Activated CD8-positive, alpha-beta memory T cell treated with anti-CD3 and anti-CD28 coated beads, Interleukin-2, amount 50 U/mL, for 1 hour (primary cell): ENCODE results near the gene GJD4.

Source experiments
- DNase-seq: peaks from one replicate; pipeline ENCODE4 v3.0.0-alpha.2; 2020; ENCODE audit errors: extremely low read depth

Gene GJD4

DNA sequence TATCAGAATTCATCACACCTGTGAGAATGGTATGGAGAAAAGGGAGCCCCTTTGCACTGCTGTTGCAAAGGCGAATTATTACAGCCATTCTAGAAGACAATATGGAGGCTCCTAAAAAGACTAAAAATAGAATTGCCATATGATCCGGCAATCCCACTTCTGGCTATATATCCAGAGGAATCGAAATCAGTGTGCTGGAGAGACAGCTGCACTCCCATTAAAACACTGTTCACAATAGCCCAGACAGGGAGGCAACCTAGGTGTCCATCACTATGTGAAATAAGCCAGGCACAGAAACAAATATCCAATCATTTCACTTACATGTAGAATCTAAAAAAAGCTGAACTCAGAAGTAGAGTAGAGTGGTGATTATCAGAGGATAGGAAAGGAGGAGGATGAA is 26.0 kb upstream of the GJD4 start:
- DNase-seq = no peak

DNA sequence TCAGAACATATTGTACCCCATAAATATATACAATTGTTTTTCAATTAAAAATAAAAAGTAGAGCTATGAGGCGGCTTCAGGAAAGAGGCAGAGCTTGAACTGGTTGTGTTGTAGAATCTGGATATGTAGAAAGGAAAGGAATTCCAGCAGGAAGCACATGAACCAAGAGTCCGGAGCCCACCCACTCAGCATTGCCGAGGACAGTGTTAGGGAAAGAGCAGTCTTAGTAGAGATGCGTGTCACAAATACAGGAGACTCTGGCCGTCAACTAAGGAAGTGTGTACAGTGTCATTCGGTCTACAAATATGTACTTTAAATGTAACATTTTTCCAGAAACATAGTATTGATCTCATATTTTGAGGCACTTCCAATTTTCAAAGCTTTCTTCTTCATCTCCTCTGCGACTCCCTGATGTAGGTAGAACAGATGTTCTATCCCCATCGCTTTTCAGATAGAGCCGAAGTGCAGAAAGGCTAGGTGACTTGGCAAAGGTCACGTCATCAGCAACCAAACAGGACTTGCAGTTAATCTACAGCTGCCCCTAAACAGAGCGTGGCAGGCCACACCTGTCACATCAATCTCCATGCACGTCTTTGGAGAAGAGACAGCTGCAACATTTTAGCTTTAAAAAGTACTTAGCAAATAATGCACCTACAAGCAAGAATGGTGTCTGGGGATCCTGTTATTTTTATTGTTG is 25.3 kb upstream of the GJD4 start:
- DNase-seq = no peak

DNA sequence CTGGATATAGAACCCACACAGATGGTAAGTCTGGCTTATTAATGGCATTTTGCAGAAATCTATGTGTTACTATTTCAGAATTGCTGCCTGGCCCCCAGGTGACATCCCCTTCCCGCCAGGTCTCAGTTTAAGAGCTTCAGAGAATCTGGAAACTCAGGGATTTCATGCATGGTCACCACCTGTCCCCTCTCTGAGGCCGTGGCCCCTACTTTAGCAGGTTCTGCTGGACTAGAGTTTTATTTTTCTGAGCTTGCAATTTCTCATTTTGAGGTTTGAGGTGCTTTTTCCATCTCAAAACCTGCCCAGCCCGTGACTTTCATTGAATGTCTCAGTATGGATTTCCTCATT is 24.7 kb upstream of the GJD4 start:
- DNase-seq = no peak

DNA sequence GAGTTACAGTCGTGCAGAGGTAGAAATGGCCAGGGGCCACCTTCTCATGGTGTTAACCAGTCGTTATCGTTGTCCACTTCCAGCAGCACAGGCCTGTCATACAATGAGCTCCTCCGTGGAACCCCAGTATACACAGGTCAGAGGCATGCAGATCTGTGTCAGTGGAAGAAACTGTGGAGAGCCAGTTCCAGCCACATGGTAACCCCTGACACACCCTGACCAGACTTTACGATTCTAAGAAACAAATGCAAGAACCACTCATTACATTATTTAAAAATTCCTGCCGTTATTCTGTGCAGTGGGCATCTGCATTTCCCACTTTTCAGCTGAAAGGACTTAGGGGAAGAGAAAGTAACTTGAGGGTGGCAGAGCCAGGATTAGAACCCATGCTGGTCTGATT is 23.5 kb upstream of the GJD4 start:
- DNase-seq = no peak

DNA sequence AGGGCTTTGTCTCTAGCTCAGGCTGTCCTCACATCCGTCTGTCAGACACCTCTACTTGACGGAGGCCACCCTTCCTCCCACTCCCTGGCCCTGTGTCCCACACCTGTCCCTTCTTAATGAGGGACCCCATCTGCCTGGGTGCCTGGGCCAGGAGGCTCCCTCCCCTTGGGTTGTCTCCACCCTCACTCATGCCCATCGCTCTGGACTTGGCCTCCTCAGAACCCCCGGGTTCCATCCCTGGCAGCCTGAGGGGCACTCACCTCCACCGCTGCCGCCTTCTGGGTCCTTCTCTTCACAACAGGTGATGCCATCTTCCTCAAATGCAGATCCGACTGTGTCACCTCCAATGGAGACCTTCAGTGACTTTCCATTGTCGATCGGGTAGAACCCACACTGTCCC is 20.2 kb upstream of the GJD4 start:
- no peak for DNase-seq

DNA sequence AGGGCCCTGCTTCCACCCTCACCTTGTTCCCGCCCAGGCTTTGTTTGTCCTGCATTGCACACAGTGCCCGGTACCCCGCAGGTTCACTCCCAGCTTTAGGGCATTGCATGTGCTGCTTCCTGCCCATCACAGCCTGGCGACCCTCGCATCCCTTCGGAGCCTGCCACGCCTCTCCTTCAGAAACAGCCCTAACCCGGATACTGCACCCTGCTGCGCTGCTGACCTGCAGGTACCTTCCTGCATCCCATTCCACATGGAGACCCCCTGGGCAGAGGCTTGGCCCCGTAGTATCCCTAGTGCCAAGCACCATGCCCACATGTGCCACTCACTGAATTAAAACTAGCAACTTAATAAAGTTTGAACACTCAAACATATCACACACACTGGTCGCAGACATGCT is 19.8 kb upstream of the GJD4 start:
- no peak for DNase-seq

DNA sequence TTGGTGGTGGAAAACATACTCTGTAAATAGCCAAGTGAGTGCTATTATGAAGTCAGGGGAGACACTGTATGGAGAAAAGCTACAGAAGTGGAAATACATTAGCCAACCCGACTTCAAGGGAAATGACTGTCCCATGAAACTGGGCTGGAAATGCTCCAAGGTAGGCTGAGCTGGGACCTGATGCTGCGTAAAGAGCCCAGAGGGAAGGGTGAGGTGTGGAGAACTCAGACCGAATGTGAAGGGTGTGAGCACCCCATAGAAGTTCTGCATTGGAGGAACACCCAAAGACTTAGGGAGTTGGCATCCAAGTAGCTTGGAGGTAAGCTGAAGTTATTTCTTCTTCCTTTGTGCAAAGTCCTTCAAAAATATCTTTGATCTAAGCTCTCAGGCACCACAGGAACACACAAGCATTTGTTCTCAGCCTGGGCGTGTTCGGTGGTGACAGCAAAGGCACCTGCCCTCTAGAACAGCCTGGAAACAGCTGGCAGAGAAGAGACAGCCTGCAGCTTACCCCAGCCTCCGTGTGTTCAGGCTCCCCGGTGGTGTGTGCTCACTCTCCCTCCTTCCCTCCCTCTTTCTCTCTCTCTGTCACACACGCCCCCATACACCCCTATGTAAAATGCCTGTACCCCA is 19.1 kb upstream of the GJD4 start:
- no peak for DNase-seq

DNA sequence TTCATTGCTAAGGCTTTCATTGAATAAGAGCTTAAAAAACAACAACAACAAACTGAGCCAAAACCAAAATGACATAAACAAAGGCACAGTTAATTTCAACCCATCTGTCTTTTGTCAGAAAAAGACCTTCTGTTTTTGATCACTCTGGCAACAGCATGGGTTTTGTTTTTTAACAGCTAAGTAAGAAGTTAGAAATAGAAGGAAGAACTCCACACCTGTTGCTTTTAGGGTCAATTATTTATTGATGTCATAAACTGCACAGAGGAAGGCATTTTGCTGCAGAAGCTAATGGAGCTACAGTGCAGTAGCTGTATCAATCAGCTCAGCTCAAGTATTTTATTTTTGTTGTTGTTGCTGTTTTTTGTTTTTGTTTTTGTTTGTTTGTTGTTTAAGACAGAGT is 16.3 kb upstream of the GJD4 start:
- DNase-seq = no peak

DNA sequence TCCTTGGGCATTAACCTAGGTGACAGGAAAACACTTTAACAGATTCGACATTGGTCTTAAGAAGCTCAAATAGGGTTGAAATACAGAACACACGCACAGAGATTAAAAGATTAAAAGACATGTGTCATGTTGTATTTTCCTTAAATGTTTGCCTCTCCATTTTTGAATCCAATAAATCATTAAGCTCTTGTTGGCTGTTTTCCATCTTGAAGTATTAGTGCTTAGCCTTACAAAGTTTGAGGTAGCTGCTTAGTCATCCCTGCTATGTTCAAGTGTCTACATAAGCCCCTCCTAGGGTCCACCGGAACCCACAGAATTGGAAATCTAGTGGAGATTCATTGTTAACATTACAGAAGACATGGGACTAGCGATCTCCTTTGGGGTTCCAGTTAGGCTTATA is 12.7 kb upstream of the GJD4 start:
- DNase-seq = no peak

DNA sequence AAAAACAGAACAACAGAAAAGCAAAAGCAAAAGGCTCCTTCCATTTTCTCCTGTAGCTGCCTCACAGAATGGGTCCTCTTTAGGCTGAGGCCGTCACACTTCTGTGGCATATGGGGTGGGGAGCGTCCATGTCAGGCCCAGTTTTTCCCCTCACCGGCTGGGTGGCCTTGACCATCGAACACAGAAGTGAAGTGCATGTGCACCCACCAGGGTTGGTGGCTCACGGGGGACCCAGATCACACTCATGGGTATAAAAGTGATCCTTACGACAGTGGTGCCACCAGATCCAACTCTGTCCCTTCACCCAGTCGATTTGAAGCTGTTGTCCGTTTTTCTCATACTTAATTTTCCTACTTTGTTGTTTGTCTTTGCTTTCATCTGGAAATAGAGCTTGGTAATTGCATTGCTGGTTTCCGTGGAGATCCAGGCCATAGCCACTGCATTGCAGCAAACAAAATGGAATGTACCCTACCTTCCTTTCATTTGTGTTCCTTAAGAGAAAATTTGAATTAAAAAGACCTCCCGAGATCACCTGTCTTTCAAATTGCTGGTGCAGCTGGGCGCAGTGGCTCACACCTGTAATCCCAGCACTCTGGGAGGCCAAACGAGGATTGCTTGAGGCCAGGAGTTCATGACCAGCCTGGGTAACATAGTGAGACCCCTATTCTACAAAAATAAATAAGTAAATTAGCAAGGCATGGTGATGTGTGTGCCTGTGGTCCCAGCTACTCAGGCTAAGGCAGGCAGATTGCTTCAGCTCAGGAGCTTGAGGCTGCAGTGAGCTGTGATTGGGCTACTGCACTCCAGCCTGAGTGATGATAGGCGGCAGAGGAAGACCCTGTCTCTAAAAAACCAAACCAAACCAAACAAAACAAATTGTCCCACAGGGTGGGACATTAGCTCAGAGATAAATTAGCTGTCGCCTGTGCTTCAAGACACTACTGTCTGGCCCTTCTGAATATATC is 10.7 kb upstream of the GJD4 start:
- DNase-seq = no peak

DNA sequence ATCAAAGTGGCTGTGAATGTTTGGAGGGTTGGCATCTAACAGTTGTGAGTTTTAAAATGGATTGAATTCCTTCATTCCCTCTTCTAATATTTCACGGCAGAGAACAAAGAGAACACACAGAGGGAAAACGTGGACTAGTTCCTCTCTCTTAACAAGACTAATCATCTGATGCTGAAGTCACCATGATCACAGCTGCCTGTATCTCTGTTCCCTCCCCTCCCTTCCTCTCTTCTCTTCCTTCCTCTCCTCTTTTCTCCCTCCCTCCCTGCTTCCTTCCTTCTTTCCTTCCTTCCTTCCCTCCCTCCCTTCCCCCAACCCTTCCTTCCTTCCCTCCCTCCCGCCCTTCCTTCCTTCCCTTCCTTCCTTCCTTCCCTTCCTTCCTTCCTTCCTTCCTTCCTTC is 10.0 kb upstream of the GJD4 start:
- no peak for DNase-seq

DNA sequence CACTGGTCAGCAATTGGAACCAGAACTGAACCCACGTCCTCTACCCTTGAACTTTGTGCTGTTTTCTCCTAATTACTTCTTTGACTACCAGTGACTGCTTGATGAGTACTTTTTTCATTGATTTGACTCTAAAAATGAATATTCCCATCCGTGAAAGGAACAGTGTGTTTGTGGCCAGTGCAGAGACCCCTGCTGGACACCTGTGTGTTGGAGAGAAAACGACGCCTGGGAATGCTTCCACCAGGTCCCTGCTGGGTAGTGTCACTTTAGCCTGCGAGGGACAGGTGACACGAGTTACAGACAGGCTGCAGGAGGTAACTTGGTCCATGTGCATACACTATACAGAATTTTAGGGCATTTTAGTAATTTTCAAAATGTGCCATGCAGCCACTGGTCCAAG is 6.8 kb upstream of the GJD4 start:
- DNase-seq = no peak

DNA sequence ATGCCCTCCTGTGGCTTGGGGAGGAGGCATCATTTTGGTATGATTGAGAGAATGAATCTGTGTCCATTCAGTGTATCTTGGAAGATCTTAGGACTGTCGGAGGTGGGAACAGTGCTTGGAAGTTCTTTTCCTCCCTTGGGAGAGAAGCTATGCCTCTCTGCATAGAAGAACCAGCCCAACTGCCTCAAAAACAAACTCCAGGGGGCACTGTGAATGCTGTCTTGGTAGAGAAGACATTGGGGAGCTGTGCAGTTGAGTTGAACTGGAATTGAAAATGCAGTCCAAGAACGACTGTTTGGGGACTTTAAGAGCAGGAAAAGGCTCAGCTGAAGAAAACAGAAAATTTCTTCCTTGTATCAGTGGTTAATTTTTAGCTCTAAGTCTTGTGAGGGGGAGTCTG is 4.9 kb upstream of the GJD4 start:
- no peak for DNase-seq

DNA sequence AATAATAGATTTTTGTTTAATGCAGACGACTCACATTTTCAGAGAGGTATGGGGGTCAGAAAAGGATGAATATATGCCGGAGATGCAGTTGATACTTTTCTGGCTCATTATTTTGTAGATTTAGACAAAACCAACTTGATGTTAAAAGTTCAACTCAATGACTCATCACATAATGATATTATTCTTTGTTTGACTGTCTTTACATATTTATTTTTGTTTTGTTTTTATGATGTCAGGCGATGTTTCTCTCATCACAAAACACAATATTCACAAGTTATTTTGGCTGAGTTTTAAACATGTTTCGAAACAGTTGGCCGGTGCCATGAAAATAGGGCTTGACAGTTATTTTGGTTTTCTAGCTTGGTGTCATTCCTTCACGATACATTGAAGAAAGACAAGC is 1.3 kb downstream of the GJD4 start:
- no peak for DNase-seq

DNA sequence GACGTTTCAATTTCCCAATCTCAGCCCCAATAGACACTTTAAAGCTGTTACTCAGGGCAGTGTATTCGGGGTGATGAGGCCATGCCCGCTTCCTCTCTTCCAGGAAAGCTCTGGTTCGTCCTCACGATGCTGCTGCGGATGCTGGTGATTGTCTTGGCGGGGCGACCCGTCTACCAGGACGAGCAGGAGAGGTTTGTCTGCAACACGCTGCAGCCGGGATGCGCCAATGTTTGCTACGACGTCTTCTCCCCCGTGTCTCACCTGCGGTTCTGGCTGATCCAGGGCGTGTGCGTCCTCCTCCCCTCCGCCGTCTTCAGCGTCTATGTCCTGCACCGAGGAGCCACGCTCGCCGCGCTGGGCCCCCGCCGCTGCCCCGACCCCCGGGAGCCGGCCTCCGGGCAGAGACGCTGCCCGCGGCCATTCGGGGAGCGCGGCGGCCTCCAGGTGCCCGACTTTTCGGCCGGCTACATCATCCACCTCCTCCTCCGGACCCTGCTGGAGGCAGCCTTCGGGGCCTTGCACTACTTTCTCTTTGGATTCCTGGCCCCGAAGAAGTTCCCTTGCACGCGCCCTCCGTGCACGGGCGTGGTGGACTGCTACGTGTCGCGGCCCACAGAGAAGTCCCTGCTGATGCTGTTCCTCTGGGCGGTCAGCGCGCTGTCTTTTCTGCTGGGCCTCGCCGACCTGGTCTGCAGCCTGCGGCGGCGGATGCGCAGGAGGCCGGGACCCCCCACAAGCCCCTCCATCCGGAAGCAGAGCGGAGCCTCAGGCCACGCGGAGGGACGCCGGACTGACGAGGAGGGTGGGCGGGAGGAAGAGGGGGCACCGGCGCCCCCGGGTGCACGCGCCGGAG is 2.6 kb downstream of the GJD4 start:
- DNase-seq = no peak

DNA sequence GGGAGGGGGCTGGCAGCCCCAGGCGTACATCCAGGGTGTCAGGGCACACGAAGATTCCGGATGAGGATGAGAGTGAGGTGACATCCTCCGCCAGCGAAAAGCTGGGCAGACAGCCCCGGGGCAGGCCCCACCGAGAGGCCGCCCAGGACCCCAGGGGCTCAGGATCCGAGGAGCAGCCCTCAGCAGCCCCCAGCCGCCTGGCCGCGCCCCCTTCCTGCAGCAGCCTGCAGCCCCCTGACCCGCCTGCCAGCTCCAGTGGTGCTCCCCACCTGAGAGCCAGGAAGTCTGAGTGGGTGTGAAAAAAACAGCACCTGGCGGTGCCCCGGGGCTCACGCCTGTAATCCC is 3.2 kb downstream of the GJD4 start:
- DNase-seq = no peak

DNA sequence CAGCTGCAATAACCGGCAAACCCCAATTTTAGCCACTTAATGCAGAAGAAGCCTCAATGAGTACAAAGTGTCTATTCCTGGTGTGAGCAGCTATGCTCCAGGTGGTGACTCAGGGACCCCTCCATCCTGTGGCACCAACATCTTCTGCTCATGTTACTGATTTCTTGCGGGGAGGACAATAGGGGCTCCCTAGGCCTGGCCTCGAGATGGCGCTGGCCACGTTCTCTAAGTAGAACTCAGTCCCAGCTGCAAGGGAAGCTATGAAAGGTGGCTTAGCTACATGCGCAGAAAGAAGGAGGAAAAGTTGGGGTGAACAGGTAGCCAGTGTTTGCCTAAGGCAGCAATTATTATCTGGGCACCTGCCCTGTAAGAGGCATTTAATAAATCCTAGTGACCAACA is 6.6 kb downstream of the GJD4 start:
- DNase-seq = no peak

DNA sequence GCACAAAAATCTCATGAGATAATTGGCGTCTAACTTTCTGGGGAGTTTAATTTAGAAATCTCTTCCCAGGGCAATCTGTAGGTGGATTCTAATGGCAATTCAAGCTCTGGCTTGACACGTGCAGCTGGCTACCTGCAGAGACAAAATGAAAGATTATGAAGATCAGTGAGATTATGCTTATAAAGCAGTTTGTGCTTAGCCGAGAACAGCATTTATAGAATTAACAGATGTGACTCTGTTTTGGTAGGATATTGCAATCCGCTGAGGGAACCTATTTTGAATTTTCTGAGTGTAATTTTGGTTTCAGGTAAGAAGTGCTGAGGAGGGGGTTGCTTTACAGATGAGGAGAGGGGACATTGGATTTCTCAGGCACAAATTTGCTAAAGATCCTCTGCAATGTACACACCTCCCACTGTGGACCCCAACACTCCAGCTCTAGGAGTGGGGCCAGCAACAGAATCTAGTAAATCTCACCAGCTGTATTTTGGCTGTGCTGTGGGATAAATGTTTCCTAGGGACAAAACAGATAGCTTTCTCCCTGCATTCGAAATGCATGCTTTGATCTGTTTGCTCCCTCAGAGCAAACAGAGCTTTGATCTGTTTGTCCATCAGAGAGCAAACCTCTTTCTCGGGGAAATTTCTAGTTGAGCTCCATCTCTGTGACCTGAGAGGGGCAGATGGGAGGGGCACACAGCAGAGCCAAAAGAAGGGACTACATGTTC is 7.4 kb downstream of the GJD4 start:
- no peak for DNase-seq

DNA sequence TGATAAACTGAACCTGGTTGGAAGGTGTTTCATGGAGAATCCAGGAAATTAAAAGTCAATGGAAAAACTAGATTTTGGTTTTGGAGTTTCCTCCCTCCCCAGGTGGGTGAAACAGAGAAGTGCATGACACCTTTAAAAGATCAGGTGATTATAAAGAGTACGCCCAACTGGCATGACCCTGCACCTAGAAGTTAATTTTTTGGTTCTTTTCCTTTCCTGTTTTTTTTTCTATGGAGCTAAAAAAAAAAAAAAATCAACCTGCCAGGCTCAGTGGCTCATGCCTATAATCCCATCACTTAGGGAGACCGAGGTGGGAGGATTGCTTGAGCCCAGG is 7.9 kb downstream of the GJD4 start:
- no peak for DNase-seq

DNA sequence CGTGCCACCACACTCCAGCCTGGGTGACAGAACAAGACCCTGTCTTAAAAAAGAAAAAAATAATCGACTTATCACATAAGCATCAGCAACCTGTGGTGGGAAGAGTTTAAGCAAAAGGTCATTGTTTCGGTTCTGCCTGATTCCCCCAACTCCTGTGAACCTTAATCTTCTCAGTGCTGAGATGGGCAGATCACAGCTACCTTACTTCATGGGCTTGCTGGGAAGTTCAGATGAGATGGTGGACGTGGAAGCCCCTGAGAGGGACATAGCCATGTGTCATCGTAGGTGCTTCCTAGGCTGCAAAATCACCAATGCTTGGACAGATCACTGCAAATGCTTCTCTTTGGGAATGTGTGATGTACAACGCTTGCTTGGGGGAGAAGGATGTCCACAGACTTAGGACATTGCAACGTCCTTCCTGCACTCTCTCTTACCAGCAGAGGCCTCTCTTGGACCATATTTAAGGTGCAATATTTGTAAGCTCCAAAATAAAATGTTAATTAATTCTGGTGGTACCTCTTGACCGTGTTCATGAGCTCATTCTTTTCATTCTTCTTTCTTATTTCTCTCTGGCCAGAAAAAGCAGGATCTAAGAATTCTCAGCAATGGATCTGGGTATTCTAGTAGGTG is 8.6 kb downstream of the GJD4 start:
- DNase-seq = no peak

DNA sequence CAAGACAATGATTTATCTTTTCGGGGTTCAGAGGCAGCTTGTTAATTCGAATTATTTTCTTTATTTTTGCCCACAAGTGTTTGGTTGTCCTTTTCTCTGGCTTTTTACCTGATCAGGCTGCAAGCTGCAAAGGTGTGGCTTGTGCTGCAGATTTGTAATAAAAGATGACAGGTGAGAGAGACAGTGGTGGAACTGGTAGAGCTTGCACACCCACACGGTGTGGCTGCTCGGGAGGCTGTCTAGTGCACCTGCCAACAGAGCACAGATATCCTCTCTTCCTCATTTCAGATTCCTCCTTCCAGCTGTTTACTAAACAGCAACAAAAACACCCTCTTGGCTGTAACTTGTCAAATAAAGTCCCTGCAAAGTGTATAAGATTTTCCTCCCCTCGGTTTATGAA is 9.2 kb downstream of the GJD4 start:
- no peak for DNase-seq
